Measurements from ENCODE around the gene SGMS2.

DNA sequence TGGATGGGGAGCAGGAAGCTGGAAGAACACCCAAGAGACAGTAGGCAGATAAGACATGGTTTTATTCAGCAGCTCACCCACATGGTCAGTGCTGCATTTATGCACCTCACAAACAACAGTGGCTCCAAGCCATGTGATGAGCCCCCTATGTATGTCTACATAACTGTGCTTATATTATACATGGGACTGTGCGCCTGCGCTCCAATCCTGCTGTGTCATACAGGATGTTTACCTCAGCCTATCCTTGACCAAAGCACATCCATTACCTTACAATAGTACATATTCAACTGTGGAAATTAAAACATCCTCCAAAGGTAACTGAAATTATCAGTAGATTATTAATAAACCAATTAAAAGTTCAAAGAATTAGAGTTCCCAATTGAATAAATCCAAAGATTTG lies 44.1 kb upstream of the SGMS2 start:
- TF ChIP-seq TAF1 (IDR thresholded peaks at IDR 0.05; ENCODE audit: low read depth) (no peak), FOXM1 (IDR thresholded peaks at IDR 0.05; ENCODE audit: borderline replicate concordance, low read depth) (no peak), EP300 (IDR thresholded peaks at IDR 0.05; ENCODE audit: borderline replicate concordance) (no peak), YY1 (IDR thresholded peaks at IDR 0.05; ENCODE audit: low read depth) (no peak), NFIC (IDR thresholded peaks at IDR 0.05) (no peak), TEAD4 (IDR thresholded peaks at IDR 0.05) (no peak), TCF12 (IDR thresholded peaks at IDR 0.05; ENCODE audit: low read depth) (no peak), CEBPB (IDR thresholded peaks at IDR 0.05) (no peak), ZBTB7A (IDR thresholded peaks at IDR 0.05; ENCODE audit: low read depth) (no peak)
- TF ChIP-seq, protein P1, sequence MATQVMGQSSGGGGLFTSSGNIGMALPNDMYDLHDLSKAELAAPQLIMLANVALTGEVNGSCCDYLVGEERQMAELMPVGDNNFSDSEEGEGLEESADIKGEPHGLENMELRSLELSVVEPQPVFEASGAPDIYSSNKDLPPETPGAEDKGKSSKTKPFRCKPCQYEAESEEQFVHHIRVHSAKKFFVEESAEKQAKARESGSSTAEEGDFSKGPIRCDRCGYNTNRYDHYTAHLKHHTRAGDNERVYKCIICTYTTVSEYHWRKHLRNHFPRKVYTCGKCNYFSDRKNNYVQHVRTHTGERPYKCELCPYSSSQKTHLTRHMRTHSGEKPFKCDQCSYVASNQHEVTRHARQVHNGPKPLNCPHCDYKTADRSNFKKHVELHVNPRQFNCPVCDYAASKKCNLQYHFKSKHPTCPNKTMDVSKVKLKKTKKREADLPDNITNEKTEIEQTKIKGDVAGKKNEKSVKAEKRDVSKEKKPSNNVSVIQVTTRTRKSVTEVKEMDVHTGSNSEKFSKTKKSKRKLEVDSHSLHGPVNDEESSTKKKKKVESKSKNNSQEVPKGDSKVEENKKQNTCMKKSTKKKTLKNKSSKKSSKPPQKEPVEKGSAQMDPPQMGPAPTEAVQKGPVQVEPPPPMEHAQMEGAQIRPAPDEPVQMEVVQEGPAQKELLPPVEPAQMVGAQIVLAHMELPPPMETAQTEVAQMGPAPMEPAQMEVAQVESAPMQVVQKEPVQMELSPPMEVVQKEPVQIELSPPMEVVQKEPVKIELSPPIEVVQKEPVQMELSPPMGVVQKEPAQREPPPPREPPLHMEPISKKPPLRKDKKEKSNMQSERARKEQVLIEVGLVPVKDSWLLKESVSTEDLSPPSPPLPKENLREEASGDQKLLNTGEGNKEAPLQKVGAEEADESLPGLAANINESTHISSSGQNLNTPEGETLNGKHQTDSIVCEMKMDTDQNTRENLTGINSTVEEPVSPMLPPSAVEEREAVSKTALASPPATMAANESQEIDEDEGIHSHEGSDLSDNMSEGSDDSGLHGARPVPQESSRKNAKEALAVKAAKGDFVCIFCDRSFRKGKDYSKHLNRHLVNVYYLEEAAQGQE (IDR thresholded peaks at IDR 0.05; ENCODE audit: low read depth): no peak
- TF ChIP-seq, protein P2, sequence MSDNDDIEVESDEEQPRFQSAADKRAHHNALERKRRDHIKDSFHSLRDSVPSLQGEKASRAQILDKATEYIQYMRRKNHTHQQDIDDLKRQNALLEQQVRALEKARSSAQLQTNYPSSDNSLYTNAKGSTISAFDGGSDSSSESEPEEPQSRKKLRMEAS (IDR thresholded peaks at IDR 0.05): no peak

All from Ishikawa (cell line).